Suprapubic skin (tissue), 4 donors: ENCODE data around the gene AHSA1. TPM values are rescaled to one million over a fixed set of nuclear protein-coding genes. Genes with fewer than 3 reads are reported as not detected.

Experiments
- DNase-seq, 2 donors: peaks; one replicate each; pipeline ENCODE4 v3.0.0-alpha.2; 2019; ENCODE audit warnings: low spot score in 2 of 2
- H3K27ac ChIP-seq: fragments of 200-600 bp; sonication (generic); one replicate; pipeline ENCODE4 v1.5.1; 2019
- H3K27me3 ChIP-seq: fragments of 200-600 bp; sonication (generic); one replicate; pipeline ENCODE4 v1.5.1; 2019
- H3K36me3 ChIP-seq: fragments of 200-600 bp; sonication (generic); one replicate; pipeline ENCODE4 v1.5.1; 2019
- H3K4me1 ChIP-seq: fragments of 200-600 bp; sonication (generic); one replicate; pipeline ENCODE4 v1.5.1; 2019
- H3K4me3 ChIP-seq: fragments of 200-600 bp; sonication (generic); one replicate; pipeline ENCODE4 v1.5.1; 2019; ENCODE audit warnings: mild to moderate bottlenecking
- H3K9me3 ChIP-seq: fragments of 200-600 bp; sonication (generic); one replicate; pipeline ENCODE4 v1.5.1; 2019
- EP300 ChIP-seq: sonication (generic); formaldehyde crosslinking; IDR thresholded peaks from one replicate; pipeline ENCODE4 v1.6.1; 2017; ENCODE audit warnings: antibody characterized with exemption
- POLR2A ChIP-seq, 2 donors: fragments of 450-650 bp; IDR thresholded peaks; one replicate each; pipeline ENCODE4 v1.6.1; 2017; ENCODE audit warnings: antibody characterized with exemption in 2 of 2, mild to moderate bottlenecking in 2 of 2, moderate library complexity in 2 of 2
- POLR2AphosphoS5 ChIP-seq, 3 donors: sonication (generic); formaldehyde crosslinking; IDR thresholded peaks; one replicate each; pipeline ENCODE4 v1.6.1; 2017; ENCODE audit warnings: antibody characterized with exemption in 3 of 3
- WGBS: methylation state at CpG from one replicate; pipeline ENCODE4 v1.1.5; 2018; 5-methylcytosine and 5-hydroxymethylcytosine counted together
- total RNA-seq, 4 donors: library from RNA; depleted of rRNA; stranded (reverse); fragments of >200 nt; gene quantifications; one replicate each; pipeline ENCODE4 v1.1.0, GENCODE V29; 2016
- TF ChIP-seq, protein P1 (sequence below), 2 donors: fragments of 200-600 bp in 1 of 2; fragments of 450-650 bp in 1 of 2; sonication (generic) in 1 of 2; IDR thresholded peaks; one replicate each; pipeline ENCODE4 v1.5.1; 2016 to 2019; ENCODE audit warnings: antibody characterized with exemption in 2 of 2, mild to moderate bottlenecking in 1 of 2, moderate library complexity in 1 of 2

Gene AHSA1
- total RNA-seq, 4 donors from 2014 or later: 62.8 to 124 (median 97.0) TPM

DNA sequence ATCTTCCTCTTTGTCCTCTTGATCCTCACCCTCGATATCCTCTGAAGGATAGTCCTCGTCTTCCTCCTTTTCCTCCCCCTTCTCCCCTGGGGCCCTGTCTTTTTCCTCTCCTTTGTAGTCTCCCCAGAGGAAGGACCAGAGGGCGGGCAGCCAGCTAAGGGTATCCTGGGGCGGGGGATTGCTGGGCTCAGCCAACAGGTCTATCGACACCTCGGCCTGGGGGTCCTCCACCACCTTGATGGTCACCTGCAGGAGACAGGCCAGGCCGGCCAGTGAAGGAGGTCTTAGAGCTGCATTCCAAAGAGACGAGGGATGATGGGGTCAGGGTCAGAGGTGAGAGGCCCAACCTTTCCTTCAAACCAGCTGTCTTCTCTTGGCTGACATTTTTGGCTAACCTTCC is 24.5 kb downstream of the AHSA1 start:
- DNase-seq: no peak
- 77% methylated on average over 8 of the region's 8 CpGs for WGBS

DNA sequence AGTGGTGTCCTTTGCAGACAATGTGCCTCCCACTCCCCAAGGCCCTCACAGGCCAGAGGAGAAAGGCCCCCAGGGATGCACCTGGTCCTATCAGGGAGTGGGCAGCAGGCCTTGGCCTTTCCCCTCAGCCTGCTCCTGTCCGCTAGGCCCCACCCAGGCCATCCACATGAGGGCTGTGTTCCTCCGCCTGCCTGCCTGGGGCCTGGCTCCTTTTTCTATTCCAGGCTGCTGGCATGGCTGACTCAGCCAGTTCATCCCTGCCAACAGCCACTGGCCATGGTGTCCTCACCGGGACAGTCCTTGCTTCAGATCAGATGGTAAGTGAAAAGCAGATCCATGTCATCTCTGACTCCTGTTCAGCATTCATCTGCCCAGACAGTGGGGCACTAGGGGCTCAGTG is 27.4 kb downstream of the AHSA1 start:
- no peaks in the 10 kb centered on the region for H3K27me3 ChIP-seq
- no peak for DNase-seq
- TF ChIP-seq POLR2AphosphoS5 (IDR thresholded peaks at IDR 0.05) (no peak), EP300 (no peak), POLR2A (IDR thresholded peaks at IDR 0.05) (no peak)
- TF ChIP-seq, protein P1, sequence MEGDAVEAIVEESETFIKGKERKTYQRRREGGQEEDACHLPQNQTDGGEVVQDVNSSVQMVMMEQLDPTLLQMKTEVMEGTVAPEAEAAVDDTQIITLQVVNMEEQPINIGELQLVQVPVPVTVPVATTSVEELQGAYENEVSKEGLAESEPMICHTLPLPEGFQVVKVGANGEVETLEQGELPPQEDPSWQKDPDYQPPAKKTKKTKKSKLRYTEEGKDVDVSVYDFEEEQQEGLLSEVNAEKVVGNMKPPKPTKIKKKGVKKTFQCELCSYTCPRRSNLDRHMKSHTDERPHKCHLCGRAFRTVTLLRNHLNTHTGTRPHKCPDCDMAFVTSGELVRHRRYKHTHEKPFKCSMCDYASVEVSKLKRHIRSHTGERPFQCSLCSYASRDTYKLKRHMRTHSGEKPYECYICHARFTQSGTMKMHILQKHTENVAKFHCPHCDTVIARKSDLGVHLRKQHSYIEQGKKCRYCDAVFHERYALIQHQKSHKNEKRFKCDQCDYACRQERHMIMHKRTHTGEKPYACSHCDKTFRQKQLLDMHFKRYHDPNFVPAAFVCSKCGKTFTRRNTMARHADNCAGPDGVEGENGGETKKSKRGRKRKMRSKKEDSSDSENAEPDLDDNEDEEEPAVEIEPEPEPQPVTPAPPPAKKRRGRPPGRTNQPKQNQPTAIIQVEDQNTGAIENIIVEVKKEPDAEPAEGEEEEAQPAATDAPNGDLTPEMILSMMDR (IDR thresholded peaks at IDR 0.05): no peak

More for the DNA sequence above, 24.5 kb downstream of the AHSA1 start:
- Histone ChIP-seq H3K36me3 (no peaks in the 10 kb centered on the region), H3K4me3 (no peak overlapping the region), H3K27me3 (no peaks in the 10 kb centered on the region), H3K27ac (no peak overlapping the region), H3K4me1 (no peaks in the 10 kb centered on the region), H3K9me3 (no peaks in the 10 kb centered on the region)
- TF ChIP-seq POLR2AphosphoS5 (IDR thresholded peaks at IDR 0.05) (no peak), POLR2A (IDR thresholded peaks at IDR 0.05) (no peak), EP300 (no peak)
- TF ChIP-seq, protein P1 (IDR thresholded peaks at IDR 0.05): no peak

DNA sequence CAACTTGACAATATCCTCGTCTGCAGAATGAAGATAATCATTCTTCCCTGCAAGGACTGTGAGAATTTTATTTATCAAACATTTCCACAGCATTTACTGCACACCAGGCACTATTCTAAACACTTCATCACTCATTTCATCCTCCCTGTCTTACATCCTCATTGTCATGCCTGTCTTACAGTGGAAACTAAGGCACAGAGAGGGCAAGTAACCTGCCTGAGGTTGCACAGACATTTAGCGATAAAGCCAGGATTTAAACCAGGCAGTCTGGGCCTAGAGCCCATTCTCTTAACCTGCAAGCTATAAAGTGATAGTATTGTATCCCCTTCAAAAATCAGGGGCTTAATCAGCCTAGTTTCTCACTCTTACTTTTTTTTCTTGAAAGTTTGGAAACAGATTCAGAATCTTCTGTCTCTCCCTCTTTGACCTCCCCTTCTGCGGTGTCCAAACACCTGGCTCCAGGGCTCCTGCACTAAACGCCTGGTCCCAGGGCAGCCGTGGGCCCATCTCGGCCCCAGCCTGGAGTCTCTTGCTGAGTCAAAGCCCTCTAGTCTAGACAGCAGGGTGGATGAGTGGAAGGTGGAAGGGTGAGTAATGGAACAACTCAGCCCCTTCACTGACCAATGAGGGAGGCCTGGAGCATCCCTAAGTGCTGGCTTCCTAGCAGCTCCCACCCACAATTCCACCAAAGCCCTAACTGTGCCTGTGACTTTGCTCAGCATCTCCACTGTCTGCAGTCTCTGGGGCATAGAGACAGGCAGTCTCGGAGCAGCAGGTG is 28.2 kb downstream of the AHSA1 start:
- Histone ChIP-seq H3K36me3 (no peaks in the 10 kb centered on the region), H3K27ac (no peak overlapping the region), H3K4me3 (no peak overlapping the region), H3K27me3 (no peaks in the 10 kb centered on the region), H3K9me3 (no peaks in the 10 kb centered on the region), H3K4me1 (no peaks in the 10 kb centered on the region)
- no peak for DNase-seq
- TF ChIP-seq EP300 (no peak), POLR2AphosphoS5 (IDR thresholded peaks at IDR 0.05) (no peak)
- whole genome bisulfite sequencing: 93% methylated on average over 7 of the region's 7 CpGs

More for the DNA sequence above, 27.4 kb downstream of the AHSA1 start:
- H3K36me3 ChIP-seq: no peaks in the 10 kb centered on the region
- no peak overlapping the region for H3K27ac ChIP-seq
- H3K9me3 ChIP-seq: no peaks in the 10 kb centered on the region
- H3K4me1 ChIP-seq: no peaks in the 10 kb centered on the region
- H3K4me3 ChIP-seq: no peak overlapping the region
- 100% methylated on average over 1 of the region's 3 CpGs for WGBS

DNA sequence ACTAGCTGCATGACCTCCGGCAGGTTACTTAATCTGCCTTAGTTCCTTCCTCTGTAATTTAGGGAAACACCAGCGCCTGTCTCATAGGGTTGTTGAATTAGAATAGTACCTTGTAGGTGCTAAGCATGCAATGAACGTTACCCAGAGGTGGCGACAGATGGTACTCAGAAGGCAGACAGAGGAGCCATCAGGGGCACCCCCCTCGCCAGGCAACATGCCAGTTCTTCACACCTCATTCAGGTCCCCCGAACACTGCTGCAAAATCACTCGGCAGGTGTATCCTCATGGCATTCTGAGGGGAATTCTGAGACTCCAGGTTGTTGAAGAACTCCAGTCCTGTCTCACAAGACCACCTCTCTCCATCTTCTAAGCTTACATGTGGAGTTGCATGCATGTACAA is 30.7 kb downstream of the AHSA1 start:
- no peak overlapping the region for H3K4me3 ChIP-seq
- no peak overlapping the region for H3K27ac ChIP-seq
- H3K9me3 ChIP-seq: no peaks in the 10 kb centered on the region
- H3K36me3 ChIP-seq: no peaks in the 10 kb centered on the region
- no peaks in the 10 kb centered on the region for H3K27me3 ChIP-seq
- no peaks in the 10 kb centered on the region for H3K4me1 ChIP-seq
- WGBS: 84% methylated on average over 7 of the region's 7 CpGs
- TF ChIP-seq, protein P1 (IDR thresholded peaks at IDR 0.05): no peak
- TF ChIP-seq POLR2A (IDR thresholded peaks at IDR 0.05): no peak
- no peak for DNase-seq

DNA sequence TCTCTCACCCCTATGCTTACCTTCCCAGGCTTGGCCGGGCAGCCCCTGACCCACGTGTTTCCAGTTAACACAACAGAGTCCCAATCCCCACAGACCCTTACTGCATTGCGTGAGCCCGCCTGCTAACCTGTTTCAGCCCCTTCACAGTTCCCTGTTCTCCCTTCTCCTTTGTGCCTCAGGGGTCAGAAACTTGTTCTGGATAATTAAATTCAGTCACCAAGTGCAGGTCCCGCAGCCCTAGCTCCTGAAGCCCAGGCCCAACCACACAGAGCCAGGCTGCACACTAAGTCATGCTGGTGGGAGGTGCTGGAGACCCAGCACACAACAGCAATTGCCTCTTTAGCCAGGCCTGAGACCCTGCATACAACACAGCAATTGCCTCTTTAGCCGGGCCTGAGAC is 31.1 kb downstream of the AHSA1 start:
- TF ChIP-seq POLR2A (IDR thresholded peaks at IDR 0.05) (no peak), EP300 (no peak), POLR2AphosphoS5 (IDR thresholded peaks at IDR 0.05) (no peak)
- TF ChIP-seq, protein P1 (IDR thresholded peaks at IDR 0.05): no peak

More for the DNA sequence above, 31.1 kb downstream of the AHSA1 start:
- DNase-seq: no peak
- Histone ChIP-seq H3K27me3 (no peaks in the 10 kb centered on the region), H3K9me3 (no peaks in the 10 kb centered on the region), H3K4me3 (no peak overlapping the region), H3K27ac (no peak overlapping the region), H3K4me1 (no peaks in the 10 kb centered on the region), H3K36me3 (no peaks in the 10 kb centered on the region)
- 85% methylated on average over 6 of the region's 6 CpGs for WGBS
